HUES6 (cell line): Measurements from ENCODE around the gene AHCTF1.

Source experiments
- H3K27ac ChIP-seq: 2 replicates; pipeline ENCODE4 v1.7.0; 2013; ENCODE audit warnings: low read depth, mild to moderate bottlenecking, low read length, inconsistent platforms
- H3K27me3 ChIP-seq: 2 replicates; pipeline ENCODE4 v1.6.1; 2013; ENCODE audit warnings: low read length; ENCODE audit not compliant: control insufficient read depth, insufficient read depth
- H3K36me3 ChIP-seq: 2 replicates; pipeline ENCODE4 v1.6.1; 2013; ENCODE audit warnings: low read length; ENCODE audit not compliant: control insufficient read depth, insufficient read depth
- H3K4me1 ChIP-seq: 2 replicates; pipeline ENCODE4 v1.6.1; 2013; ENCODE audit warnings: low read length; ENCODE audit not compliant: control insufficient read depth, insufficient read depth
- H3K4me3 ChIP-seq: 2 replicates; pipeline ENCODE4 v1.5.1; 2013; ENCODE audit warnings: low read depth, low read length
- H3K9ac ChIP-seq: one replicate; pipeline ENCODE4 v1.6.1; 2013; ENCODE audit warnings: mild to moderate bottlenecking, low read length
- H3K9me3 ChIP-seq: 2 replicates; pipeline ENCODE4 v1.6.1; 2013; ENCODE audit warnings: low read depth, low read length; ENCODE audit not compliant: control insufficient read depth, insufficient read depth

Gene AHCTF1

DNA sequence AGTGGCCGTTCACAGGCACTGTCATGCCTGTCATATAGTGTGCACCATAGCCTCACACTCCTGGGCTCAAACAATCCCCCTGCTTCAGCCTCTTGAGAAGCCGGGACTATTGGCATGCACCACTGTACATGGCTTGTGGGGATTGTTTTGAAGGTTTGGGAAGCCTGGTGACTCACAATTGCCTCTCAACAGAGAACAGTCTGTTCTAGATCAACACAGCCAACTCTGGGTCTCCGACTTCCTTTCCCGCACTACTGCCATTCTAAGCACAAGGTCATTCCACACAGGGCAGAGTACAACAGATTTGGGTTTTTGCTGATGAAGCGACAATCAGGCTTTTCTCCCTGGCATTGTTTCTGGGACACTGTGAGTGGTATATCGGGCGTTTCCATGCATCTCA lies 15.5 kb upstream of the AHCTF1 start:
- H3K4me1 ChIP-seq: peaks cover 15% of the 10 kb centered on the region; the same call in 1 of the 2 replicates
- H3K27me3 ChIP-seq: no peaks in the 10 kb centered on the region
- no peak overlapping the region for H3K4me3 ChIP-seq
- H3K36me3 ChIP-seq: peaks cover 16% of the 10 kb centered on the region
- H3K9ac ChIP-seq: no peak overlapping the region
- no peak overlapping the region for H3K27ac ChIP-seq
- H3K9me3 ChIP-seq: no peaks in the 10 kb centered on the region

DNA sequence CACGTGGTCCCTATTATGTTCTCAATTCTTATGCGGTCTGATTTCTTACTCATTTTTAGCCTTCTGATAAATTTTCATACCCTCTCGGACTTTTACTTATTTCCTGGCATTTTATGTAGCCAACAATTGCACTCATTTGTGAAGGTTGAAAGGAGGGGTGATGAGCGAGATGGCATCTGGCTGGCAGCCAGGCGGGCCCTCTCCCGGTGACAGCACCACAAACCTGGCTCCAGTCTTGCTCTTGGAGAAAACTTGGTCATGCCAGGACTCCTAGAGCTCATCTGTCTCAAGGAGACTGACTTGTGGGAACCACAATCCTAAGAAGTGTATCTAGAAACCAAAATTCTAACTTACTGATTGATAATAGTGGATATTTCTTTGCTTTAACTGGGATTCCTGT lies 14.6 kb upstream of the AHCTF1 start:
- no peak overlapping the region for H3K27ac ChIP-seq
- no peaks in the 10 kb centered on the region for H3K9me3 ChIP-seq
- H3K9ac ChIP-seq: no peak overlapping the region
- H3K36me3 ChIP-seq: peaks cover 13% of the 10 kb centered on the region
- H3K4me3 ChIP-seq: no peak overlapping the region
- H3K4me1 ChIP-seq: peaks cover 15% of the 10 kb centered on the region; the same call in 1 of the 2 replicates
- no peaks in the 10 kb centered on the region for H3K27me3 ChIP-seq

DNA sequence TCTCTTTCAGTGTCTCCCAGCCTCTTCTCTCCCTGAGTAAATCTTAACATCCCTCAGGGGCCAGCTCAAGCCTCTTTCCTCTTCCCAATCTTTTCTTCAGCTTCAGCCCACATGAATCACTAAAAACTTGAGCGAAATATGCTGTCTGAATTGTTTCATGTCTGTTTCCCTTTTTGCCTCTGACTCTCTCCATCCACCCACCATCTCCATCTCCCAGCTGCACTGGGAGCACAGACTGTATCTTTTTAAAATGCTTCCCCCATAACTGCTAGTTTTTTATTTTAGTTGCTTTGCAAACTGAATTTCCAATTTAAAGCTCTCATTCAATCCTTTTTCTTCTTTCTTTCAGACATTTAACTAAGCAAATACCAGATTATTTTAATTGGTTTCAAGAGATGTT lies 3.0 kb upstream of the AHCTF1 start:
- H3K9ac ChIP-seq: no peak overlapping the region
- peaks cover 10% of the 10 kb centered on the region for H3K36me3 ChIP-seq
- H3K9me3 ChIP-seq: no peaks in the 10 kb centered on the region
- H3K4me1 ChIP-seq: no peaks in the 10 kb centered on the region
- H3K27me3 ChIP-seq: no peaks in the 10 kb centered on the region
- no peak overlapping the region for H3K4me3 ChIP-seq
- H3K27ac ChIP-seq: no peak overlapping the region

DNA sequence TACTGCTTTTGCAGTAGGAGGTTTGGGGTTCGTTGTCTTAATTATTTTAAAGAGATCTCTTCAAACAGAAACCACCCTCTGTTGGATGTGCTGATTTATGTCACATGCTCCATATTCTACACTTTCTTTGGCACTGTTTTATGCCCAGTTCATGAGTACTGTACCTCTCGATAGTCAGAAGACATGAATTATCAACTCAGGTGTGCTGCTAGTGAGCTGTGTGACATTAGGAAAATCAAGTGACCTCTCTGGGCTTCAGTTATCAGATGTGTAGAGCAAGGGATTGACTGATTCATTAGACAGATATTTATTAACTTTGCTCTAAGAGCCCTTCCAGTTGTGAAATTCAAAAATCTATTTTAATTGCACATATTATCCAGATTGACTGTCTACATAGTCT lies 2.1 kb upstream of the AHCTF1 start:
- Histone ChIP-seq H3K36me3 (peaks cover 11% of the 10 kb centered on the region), H3K9ac (no peak overlapping the region), H3K27me3 (no peaks in the 10 kb centered on the region)

DNA sequence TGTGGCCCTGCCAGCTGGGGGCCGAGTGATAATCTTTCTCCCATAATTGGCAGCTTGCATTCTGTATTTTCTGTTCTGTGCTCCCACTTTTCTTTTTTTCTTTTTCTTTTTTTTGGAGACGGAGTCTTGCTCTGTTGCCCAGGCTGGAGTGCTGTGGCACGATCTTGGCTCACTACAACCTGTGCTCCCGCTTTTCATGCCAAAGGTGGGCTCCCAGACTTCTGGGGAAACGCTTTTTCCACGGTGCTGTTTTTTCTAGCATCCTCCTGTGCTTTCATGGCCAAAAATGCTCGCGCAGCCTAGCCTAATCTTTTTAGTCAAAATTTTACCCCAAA lies 585 bp upstream of the AHCTF1 start:
- Histone ChIP-seq H3K27ac (peak overlapping the region; percentile 93; the same call in 1 of the 2 replicates), H3K9ac (peak overlapping the region; percentile 99), H3K4me1 (no peaks in the 10 kb centered on the region), H3K4me3 (peak overlapping the region; percentile 100), H3K36me3 (peaks cover 9% of the 10 kb centered on the region), H3K9me3 (no peaks in the 10 kb centered on the region), H3K27me3 (no peaks in the 10 kb centered on the region)

More for the DNA sequence above, 2.1 kb upstream of the AHCTF1 start:
- no peaks in the 10 kb centered on the region for H3K9me3 ChIP-seq
- H3K4me1 ChIP-seq: no peaks in the 10 kb centered on the region
- H3K4me3 ChIP-seq: no peak overlapping the region
- no peak overlapping the region for H3K27ac ChIP-seq

DNA sequence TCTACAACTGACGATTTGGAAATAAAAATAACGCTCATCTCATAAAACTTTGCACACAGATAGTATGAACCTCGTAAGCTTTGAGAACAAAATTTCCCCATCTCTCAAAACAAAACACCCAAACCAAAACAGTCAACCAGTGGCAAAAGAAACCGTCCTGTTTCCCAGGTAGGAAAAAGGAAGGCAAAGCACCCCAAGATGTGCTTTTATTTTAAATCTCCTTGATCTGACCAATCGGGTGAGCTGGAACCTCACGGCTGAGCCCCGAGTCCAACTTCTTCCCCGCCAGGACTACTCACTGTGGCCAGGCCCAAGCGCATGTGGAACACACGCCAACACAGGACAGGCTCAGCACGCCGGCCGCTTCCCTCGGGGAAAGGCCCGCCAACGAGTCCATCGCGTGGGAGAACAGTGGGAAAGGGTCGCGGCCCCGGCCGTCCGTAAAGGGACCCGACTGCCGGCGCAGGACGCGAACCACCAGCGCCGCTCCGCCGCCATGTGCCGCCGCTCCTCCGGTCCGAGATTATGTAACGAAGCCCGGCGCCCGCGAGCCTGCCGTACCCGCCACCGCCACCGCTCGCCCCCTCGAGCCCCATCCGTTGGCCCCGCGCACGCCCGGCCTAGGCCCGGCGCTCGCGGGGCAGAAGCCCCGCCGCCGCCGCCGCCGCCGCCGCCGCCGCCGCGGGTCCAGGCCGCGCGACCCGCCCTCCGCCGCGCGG lies 759 bp downstream of the AHCTF1 start:
- peak overlapping the region; percentile 100 for H3K4me3 ChIP-seq
- no peaks in the 10 kb centered on the region for H3K4me1 ChIP-seq
- peak overlapping the region; percentile 80; the same call in 1 of the 2 replicates for H3K27ac ChIP-seq
- H3K9me3 ChIP-seq: no peaks in the 10 kb centered on the region; the same call in 1 of the 2 replicates
- H3K9ac ChIP-seq: peak overlapping the region; percentile 99
- H3K36me3 ChIP-seq: peaks cover 22% of the 10 kb centered on the region
- no peaks in the 10 kb centered on the region for H3K27me3 ChIP-seq

DNA sequence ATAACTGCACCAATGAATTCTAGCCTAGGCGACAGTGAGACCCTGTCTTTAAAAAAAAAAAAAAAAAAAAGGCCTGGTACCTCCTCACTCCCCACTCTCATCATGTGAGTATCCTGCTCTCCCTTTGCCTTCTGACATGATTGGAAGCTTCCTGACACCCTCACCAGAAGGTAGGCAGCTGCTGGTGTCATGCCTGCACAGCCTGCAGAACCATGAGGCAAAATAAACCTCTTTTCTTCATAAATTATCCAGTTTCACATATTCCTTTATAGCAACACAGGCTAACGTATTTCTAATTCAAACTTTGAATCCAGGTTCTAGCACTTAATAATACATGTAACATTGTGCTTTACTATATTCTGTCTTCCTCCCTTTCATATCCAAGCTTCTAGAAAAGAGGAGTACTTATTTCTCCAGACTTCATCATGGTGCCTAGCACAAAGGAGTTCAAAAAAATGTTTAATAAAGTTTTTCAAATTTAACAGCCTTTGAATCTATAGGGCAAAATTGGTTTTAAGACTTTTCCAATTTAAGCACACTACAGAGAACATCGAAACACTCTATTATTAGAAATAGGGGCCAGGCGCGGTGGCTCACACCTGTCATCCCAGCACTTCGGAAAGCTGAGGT lies 5.6 kb downstream of the AHCTF1 start:
- no peak overlapping the region for H3K9ac ChIP-seq
- H3K27ac ChIP-seq: no peak overlapping the region
- peaks cover 31% of the 10 kb centered on the region for H3K36me3 ChIP-seq
- H3K9me3 ChIP-seq: no peaks in the 10 kb centered on the region; the same call in 1 of the 2 replicates
- H3K27me3 ChIP-seq: no peaks in the 10 kb centered on the region
- no peaks in the 10 kb centered on the region; the same call in 1 of the 2 replicates for H3K4me1 ChIP-seq
- no peak overlapping the region for H3K4me3 ChIP-seq

DNA sequence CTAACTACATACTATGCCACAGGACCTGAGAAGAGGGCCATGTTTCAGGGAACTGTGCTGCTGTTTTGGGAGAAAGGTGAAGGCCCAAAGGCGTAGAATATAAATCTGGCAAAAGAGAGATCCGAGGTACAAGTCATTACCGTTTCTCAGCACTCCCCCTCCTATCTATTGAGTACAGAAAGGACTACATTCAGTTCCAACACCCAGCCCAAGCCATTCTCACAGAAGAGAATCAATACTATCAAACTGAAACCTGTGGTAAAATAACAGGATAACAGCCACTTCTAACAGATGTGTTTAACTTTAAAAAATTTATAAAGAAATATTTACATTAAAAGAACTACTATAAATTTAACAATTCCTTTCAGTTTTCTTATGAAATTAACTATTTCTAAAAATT lies 7.8 kb downstream of the AHCTF1 start:
- H3K9me3 ChIP-seq: no peaks in the 10 kb centered on the region; the same call in 1 of the 2 replicates
- H3K27me3 ChIP-seq: no peaks in the 10 kb centered on the region
- H3K4me3 ChIP-seq: no peak overlapping the region
- no peak overlapping the region for H3K9ac ChIP-seq
- H3K4me1 ChIP-seq: no peaks in the 10 kb centered on the region; the same call in 1 of the 2 replicates
- H3K36me3 ChIP-seq: peaks cover 26% of the 10 kb centered on the region
- no peak overlapping the region for H3K27ac ChIP-seq

DNA sequence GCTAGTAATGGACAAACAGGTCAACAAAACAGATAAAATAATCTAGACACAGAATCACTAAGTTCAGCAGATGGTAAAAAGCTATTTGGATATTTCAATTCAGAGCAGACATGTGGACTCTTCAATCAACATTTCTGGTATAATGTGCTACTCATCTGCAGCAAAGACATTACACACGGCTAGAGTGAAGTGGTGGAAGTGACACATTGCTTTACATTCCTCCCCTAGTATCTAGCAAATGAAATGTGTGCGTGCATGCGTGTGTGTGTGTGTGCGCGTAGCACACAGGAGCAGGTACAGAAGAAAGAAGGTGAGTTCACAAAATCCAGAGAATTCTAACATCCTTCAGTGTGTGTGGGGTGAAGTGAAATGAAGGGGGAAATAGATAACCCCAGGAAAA lies 8.3 kb downstream of the AHCTF1 start:
- H3K27ac ChIP-seq: no peak overlapping the region
- no peaks in the 10 kb centered on the region; the same call in 1 of the 2 replicates for H3K4me1 ChIP-seq
- H3K27me3 ChIP-seq: no peaks in the 10 kb centered on the region
- H3K4me3 ChIP-seq: no peak overlapping the region
- H3K9me3 ChIP-seq: no peaks in the 10 kb centered on the region; the same call in 1 of the 2 replicates
- H3K9ac ChIP-seq: no peak overlapping the region
- peaks cover 22% of the 10 kb centered on the region for H3K36me3 ChIP-seq

DNA sequence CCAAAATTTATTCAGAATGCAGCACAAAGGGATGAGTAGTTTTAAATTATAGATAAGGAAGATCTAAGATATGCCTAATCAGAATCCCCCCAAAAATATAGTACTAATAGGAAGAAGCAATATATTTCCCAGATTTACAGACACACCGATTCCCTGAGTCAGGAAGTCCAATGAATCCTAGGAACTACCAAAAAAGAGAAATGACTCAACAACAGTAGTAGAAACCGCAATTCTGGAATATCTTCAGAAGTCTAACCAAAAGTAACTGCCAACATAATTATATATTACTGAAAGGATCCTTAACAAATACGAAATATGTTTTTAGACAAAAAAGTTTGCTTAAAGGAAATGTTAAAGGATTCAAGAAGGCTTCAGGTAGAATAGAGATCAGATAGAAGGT lies 10.3 kb downstream of the AHCTF1 start:
- H3K4me3 ChIP-seq: no peak overlapping the region
- H3K9ac ChIP-seq: no peak overlapping the region
- H3K9me3 ChIP-seq: no peaks in the 10 kb centered on the region; the same call in 1 of the 2 replicates
- peaks cover 28% of the 10 kb centered on the region for H3K36me3 ChIP-seq
- H3K4me1 ChIP-seq: no peaks in the 10 kb centered on the region; the same call in 1 of the 2 replicates
- no peaks in the 10 kb centered on the region for H3K27me3 ChIP-seq
- H3K27ac ChIP-seq: no peak overlapping the region

DNA sequence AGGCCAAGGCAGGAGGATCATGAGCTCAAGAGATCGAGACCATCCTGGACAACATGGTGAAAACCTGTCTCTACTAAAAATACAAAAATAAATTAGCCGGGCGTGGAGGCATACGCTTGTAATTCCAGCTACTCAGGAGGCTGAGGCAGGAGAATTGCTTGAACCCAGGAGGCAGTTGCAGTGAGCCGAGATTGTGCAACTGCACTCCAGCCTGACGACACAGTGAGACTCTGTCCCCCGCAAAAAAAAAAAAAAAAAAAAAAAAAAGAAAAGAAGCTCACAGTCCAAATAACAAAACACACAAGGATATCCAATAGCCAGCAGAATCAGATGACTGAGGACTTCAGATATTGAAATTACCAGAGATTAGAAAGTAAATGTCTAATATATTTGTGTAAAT lies 11.8 kb downstream of the AHCTF1 start:
- Histone ChIP-seq H3K36me3 (peaks cover 33% of the 10 kb centered on the region), H3K4me1 (no peaks in the 10 kb centered on the region), H3K9me3 (no peaks in the 10 kb centered on the region; the same call in 1 of the 2 replicates), H3K27ac (no peak overlapping the region), H3K9ac (no peak overlapping the region), H3K4me3 (no peak overlapping the region), H3K27me3 (no peaks in the 10 kb centered on the region)
